ENCODE data around the gene MBP. TPM values are rescaled to one million over a fixed set of nuclear protein-coding genes. Genes with fewer than 3 reads are reported as not detected.

The MBP gene
- total and polyA plus RNA-seq, 2 experiments from 2014 or later = 18.4 to 22.9 TPM

DNA sequence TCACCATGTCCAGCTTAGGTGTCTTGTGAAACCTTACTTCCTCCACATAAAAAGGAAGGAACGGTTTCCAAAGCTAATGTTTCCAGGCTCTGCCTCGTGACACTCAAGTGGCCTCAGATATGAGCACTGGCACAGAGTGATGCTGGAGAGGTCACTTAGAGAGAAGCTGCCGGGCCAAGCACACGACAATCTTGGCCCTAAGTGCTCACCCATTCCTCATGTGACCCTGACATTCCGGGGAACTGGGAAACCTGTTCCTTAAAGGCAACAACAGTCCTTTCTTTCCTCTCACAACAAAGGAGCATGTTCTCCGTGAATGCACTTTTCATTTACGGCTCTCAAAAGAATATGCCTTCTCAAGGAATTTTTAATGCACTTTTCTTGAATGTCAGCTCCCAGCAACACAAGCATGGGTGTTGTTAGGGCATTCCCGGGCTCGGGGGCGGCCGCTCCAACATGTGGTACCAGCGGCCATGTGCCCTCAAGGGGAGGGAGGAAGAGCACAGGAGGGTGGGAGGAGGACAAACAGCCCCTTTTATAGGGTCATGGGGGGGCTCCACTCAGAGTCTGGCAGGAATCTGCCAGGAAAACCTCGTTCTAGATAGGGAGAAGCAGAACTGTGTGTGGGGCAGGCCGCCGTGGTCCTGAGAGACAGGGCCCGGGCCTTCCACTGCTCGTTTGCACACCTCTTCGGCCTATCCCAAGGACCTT, 118.6 kb downstream of the MBP start:
- TF ChIP-seq CREB1 (CRISPR knock-in tag; IDR thresholded peaks at IDR 0.05; ENCODE audit: low read depth) (no peak), ZNF114 (CRISPR knock-in tag; IDR thresholded peaks at IDR 0.05) (no peak), EZH2 (IDR thresholded peaks at IDR 0.05; ENCODE audit: low read depth, unreplicated experiment) (no peak), NANOG (IDR thresholded peaks at IDR 0.05; ENCODE audit: borderline replicate concordance) (no peak), CTCF (conservative IDR thresholded peaks at IDR 0.05; ENCODE audit: low read depth in 2 of 2) (no peak), EZH2phosphoT487 (IDR thresholded peaks at IDR 0.05; ENCODE audit: unreplicated experiment) (no peak), STAT1 (IDR thresholded peaks at IDR 0.05; ENCODE audit: unreplicated experiment) (no peak), POLR2AphosphoS5 (IDR thresholded peaks at IDR 0.05; ENCODE audit: low read depth) (no peak), REST (IDR thresholded peaks at IDR 0.05; ENCODE audit: unreplicated experiment) (no peak), JUNB (IDR thresholded peaks at IDR 0.05; ENCODE audit: unreplicated experiment) (no peak), ZNF331 (CRISPR knock-in tag; IDR thresholded peaks at IDR 0.05; ENCODE audit: low read depth) (no peak)
- TF ChIP-seq, protein P1, sequence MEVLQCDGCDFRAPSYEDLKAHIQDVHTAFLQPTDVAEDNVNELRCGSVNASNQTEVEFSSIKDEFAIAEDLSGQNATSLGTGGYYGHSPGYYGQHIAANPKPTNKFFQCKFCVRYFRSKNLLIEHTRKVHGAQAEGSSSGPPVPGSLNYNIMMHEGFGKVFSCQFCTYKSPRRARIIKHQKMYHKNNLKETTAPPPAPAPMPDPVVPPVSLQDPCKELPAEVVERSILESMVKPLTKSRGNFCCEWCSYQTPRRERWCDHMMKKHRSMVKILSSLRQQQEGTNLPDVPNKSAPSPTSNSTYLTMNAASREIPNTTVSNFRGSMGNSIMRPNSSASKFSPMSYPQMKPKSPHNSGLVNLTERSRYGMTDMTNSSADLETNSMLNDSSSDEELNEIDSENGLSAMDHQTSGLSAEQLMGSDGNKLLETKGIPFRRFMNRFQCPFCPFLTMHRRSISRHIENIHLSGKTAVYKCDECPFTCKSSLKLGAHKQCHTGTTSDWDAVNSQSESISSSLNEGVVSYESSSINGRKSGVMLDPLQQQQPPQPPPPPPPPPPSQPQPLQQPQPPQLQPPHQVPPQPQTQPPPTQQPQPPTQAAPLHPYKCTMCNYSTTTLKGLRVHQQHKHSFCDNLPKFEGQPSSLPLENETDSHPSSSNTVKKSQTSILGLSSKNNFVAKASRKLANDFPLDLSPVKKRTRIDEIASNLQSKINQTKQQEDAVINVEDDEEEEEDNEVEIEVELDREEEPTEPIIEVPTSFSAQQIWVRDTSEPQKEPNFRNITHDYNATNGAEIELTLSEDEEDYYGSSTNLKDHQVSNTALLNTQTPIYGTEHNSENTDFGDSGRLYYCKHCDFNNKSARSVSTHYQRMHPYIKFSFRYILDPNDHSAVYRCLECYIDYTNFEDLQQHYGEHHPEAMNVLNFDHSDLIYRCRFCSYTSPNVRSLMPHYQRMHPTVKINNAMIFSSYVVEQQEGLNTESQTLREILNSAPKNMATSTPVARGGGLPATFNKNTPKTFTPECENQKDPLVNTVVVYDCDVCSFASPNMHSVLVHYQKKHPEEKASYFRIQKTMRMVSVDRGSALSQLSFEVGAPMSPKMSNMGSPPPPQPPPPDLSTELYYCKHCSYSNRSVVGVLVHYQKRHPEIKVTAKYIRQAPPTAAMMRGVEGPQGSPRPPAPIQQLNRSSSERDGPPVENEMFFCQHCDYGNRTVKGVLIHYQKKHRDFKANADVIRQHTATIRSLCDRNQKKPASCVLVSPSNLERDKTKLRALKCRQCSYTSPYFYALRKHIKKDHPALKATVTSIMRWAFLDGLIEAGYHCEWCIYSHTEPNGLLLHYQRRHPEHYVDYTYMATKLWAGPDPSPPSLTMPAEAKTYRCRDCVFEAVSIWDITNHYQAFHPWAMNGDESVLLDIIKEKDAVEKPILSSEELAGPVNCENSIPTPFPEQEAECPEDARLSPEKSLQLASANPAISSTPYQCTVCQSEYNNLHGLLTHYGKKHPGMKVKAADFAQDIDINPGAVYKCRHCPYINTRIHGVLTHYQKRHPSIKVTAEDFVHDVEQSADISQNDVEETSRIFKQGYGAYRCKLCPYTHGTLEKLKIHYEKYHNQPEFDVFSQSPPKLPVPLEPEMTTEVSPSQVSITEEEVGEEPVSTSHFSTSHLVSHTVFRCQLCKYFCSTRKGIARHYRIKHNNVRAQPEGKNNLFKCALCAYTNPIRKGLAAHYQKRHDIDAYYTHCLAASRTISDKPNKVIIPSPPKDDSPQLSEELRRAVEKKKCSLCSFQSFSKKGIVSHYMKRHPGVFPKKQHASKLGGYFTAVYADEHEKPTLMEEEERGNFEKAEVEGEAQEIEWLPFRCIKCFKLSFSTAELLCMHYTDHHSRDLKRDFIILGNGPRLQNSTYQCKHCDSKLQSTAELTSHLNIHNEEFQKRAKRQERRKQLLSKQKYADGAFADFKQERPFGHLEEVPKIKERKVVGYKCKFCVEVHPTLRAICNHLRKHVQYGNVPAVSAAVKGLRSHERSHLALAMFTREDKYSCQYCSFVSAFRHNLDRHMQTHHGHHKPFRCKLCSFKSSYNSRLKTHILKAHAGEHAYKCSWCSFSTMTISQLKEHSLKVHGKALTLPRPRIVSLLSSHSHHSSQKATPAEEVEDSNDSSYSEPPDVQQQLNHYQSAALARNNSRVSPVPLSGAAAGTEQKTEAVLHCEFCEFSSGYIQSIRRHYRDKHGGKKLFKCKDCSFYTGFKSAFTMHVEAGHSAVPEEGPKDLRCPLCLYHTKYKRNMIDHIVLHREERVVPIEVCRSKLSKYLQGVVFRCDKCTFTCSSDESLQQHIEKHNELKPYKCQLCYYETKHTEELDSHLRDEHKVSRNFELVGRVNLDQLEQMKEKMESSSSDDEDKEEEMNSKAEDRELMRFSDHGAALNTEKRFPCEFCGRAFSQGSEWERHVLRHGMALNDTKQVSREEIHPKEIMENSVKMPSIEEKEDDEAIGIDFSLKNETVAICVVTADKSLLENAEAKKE (CRISPR knock-in tag; IDR thresholded peaks at IDR 0.05) = no peak
- TF ChIP-seq, protein P2, sequence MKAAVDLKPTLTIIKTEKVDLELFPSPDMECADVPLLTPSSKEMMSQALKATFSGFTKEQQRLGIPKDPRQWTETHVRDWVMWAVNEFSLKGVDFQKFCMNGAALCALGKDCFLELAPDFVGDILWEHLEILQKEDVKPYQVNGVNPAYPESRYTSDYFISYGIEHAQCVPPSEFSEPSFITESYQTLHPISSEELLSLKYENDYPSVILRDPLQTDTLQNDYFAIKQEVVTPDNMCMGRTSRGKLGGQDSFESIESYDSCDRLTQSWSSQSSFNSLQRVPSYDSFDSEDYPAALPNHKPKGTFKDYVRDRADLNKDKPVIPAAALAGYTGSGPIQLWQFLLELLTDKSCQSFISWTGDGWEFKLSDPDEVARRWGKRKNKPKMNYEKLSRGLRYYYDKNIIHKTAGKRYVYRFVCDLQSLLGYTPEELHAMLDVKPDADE (IDR thresholded peaks at IDR 0.05) = no peak
- Histone ChIP-seq H3K4me2 (no peak overlapping the region), H2AFZ (no peak overlapping the region), H3F3A (replicated peaks; ENCODE audit: low read depth) (no peaks in the 10 kb centered on the region), H4K20me1 (replicated peaks; ENCODE audit: insufficient read depth) (no peaks in the 10 kb centered on the region), H3K4me1 (ENCODE audit: insufficient read depth) (peaks cover 13% of the 10 kb centered on the region; the same call in 1 of the 2 replicates), H3K36me3 (ENCODE audit: insufficient read depth) (no peaks in the 10 kb centered on the region), H3K9me2 (ENCODE audit: insufficient read depth) (peaks cover 10% of the 10 kb centered on the region; the same call in 1 of the 2 replicates), H3K27ac (ENCODE audit: low read depth) (no peak overlapping the region), H3K79me2 (replicated peaks; ENCODE audit: insufficient read depth) (no peaks in the 10 kb centered on the region), H3K4me3 (no peak overlapping the region), H3K27me3 (ENCODE audit: insufficient read depth) (no peaks in the 10 kb centered on the region)
- DNase-seq (ENCODE audit: low spot score) (no peak), ATAC-seq (no peak)
- Mint-ChIP-seq H3K36me3 (ENCODE audit: low read depth) (peaks cover 11% of the 10 kb centered on the region; the same call in 2 of the 3 replicates), H3K4me1 (peaks cover 26% of the 10 kb centered on the region), H3K27ac (no peak overlapping the region), H3K9me3 (no peaks in the 10 kb centered on the region; the same call in 1 of the 3 replicates), H3K27me3 (ENCODE audit: insufficient read depth, low read depth, poor library complexity) (peaks cover 12% of the 10 kb centered on the region), H3K4me3 (no peak overlapping the region)

Data from GM23338 (cell line).